ENCODE results near the gene PCCA.
"Not testable (repeated sequence)": the region's sequence is repeated elsewhere in the genome, so short reads cannot be mapped to it uniquely, and the experiment has no call there.

PCCA gene

DNA sequence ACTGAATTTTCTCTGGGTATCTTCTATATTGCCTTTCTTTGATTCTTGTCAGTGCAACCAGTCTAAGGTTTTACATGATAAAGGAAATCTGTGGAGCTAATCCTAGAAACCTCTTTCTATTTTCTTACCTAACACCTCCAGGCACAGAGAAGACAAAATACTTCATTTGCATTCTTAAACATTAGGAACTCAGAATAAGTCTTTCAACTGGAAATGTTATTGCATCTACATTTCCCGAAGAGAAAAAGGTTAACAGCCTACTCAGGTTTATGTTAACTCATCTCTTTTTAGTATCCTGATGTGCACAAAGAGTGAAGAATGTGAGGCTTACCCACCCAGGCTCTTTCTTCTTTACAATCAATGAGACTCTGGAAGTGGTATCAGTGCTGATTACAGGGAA is 106.7 kb downstream of the PCCA start:
- no peak for DNase-seq (ENCODE audit: low read depth in 2 of 2)

DNA sequence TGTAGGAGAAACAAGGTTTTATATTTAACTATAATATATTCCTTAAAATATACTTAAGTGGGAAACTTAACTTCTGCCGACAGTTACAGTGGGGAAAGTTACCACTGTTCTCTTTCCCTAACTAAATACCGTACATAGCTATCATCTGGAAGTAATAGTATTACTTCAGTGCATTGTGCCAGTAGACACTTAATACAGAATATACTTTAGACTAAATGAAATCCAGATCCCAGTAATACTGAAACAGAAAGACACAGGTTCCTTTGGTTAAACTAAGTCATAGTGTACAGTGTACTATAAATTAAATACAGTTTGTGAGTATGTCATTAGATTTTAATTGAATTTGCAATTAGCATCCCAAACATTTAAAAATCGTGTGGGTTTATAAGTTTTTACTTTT is 107.5 kb downstream of the PCCA start:
- no peak for DNase-seq (ENCODE audit: low read depth in 2 of 2)

DNA sequence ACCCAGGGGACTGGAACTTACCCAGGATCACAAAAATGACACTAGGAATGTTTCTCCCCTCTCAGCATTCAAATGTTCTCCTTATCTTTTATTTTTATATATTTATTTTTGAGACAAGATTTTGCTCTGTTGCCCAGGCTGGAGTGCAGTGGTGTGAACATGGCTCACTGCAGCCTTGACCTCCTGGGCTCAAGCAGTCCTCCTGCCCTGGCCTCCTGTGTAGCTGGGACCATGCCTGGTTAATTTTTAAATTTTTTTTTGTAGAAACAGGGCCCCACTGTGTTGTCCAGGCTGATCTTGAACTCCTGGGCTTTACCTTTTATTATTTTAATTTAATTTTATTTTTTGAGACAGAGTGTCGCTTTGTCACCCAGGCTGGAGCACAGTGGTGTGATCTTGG is 108.2 kb downstream of the PCCA start:
- DNase-seq (ENCODE audit: low read depth in 2 of 2) = no peak

DNA sequence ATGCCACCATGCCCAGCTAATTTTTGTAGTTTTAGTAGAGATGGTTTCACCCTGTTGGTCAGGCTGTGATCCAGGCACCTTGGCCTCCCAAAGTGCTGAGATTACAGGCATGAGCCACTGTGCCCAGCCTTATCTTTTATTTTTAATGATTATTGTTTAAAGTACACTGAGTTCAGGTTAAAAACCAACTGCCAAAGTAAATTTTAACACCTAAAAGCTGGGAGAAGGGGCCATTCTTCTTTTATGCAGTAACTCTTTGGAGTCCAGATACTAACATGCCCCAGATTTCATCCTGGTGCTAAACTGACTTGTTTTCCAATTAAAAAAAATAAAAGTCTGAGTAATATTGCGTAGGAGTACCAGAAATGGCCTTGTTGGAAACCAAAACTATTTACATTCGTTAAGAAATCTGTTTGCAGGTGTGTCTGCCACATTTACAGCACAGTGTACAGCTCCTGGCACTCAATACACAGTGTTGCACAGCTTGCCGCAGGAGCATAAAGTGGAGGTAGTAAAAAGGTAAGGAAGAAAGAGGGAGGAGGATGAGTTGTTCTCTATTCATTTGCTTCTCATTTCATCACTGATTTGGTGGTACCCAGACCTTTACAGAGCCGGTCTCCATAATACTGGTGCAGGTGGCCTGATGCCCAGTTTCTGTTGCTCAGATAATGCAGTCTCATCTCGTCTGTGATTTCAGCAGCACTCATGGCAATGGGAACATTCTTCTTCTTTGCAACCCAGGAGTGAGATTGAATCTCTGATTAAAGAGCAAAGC is 108.9 kb downstream of the PCCA start:
- no peak for DNase-seq (ENCODE audit: low read depth in 2 of 2)

DNA sequence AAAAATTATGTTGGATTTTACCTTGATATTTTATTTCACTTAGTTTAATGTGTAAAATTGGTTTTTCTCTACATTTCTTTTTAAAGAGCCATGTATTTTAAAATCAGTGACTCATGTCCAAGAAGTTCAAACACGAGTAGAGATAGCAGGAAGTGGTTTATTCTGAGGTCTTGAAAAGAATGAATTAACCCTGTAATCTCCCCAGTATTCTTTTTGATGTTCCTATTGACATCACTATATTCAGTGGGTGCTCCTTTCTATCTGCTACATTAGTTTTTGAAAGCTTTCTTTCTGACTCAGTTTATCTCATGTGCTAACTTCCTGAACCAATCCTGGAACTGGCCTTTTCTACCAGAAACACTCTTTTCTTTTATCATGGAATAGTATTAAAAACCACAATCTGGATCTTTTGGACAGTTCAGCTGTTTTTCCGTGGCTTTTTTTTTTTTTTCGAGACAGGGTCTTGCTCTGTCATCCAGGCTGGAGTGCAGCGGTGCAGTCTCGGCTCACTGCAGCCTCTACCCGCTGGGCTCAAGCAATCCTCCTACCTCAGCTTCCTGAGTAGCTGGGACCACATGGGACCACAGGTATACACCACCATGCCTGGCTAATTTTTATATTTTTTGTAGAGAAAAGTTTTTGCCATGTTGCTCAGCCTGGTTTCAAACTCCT is 114.9 kb downstream of the PCCA start:
- DNase-seq (ENCODE audit: low read depth in 2 of 2) = no peak

DNA sequence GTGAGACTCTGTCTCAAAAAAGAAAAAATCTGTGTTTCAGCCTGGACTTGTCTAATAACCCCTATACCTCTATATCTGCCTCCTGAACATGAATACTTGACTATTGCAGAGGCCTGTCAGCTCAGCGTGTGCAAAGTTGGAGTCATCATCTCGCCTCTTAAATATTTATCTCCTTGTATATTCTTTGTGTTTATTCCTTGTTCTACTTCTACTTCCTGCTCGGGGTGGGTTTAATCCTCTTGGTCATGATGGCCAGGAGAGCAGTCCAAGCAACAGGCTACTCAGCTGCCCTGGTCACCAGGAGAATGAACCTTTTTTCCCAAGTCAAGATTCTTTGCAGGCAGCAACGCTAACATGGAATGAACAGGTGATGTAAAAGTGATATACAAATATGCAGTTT is 119.1 kb downstream of the PCCA start:
- DNase-seq (ENCODE audit: low read depth in 2 of 2) = no peak

DNA sequence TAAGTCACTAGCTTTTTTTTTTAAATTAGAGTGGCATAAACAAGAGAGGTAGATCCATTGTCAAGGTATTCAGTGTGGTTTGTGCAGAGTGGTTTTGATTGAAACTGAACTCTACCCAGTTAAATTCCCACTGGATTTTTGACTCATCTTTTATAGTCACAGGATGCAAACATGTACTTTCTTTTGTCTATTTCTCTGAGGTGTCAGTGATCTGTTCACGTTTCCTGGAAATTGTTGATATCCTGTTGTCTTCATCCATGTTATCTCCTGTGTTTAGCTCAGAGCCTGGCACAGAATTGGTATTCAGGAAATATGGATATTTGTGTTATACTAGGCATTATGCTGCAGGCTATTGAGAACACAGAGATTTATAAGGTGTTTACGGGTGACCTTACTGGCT is 119.7 kb downstream of the PCCA start:
- no peak for DNase-seq (ENCODE audit: low read depth in 2 of 2)

DNA sequence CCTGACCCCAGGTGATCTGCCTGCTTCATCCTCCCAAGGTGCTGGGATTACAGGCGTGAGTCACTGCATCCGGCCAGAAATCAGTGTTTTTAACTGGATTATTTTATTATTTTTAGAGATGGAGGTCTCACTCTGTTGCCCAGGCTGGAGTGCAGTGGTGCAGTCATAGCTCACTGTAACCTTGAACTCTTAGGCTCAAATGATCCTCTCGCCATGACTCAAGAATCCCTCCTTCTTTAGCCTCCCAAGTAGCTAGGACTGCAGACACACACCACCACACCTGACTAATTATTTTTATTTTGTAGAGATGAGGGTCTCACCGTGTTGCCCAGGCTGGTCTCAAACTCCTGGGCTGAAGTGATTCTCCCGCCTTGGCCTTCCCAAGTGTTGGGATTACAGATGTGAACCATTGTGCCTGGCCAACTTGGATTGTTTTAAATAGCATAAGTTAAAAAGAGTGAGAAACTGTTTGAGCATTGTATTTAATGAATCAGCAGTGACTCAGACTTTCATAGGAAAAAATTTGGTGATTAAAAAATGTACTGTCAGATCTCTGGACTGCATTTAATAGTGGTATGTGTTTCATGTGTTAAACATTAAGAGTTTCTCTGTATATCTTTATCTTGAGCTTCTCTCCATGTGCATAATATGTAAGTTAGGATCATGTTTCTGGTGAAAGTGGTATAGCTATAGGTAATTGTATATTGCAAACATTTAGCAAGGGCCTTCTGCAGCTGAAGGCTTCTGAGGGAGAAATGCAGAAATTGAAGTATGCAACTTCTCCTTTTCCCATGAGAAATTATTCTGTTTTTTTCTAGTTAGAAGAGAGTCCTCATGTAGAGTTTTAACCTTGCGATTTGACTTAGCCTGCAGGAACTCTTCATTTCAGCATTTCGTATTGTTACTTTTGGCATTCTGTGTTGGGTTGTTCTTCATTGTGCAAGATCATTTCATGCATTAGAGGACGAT is 121.2 kb downstream of the PCCA start:
- DNase-seq (ENCODE audit: low read depth in 2 of 2) = no peak

DNA sequence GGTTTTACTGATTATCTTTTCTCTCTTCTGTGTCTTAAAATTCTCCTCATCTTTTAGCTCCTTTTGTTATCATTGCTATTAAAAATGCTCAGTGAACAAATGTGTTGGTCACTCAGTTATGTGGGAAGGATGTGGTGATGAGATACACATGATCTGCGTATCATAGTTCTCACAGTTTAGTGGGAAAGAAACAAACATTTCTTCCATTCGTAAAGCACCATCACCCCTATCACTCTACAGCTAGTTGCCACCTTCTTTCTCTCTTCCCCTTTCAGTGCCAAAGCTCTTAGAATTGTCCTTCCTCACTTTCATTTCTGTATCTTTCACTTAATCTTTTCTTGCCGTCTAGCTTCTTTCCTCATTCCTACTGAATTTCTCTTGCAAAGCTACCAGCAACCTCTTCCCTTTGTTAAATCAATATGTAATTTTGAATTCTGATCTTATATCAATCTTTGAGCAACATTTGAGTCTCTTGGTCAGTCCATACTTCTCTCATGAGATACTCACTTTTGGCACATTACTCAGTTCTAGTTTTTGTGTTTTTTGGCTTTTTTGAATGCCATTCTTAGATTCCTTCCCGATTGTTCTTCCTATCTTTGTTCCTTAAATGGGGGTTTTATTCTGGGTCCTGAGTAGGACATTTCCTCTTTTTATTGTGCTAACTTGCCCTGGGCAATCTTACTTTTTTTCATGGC is 122.3 kb downstream of the PCCA start:
- no peak for DNase-seq (ENCODE audit: low read depth in 2 of 2)

DNA sequence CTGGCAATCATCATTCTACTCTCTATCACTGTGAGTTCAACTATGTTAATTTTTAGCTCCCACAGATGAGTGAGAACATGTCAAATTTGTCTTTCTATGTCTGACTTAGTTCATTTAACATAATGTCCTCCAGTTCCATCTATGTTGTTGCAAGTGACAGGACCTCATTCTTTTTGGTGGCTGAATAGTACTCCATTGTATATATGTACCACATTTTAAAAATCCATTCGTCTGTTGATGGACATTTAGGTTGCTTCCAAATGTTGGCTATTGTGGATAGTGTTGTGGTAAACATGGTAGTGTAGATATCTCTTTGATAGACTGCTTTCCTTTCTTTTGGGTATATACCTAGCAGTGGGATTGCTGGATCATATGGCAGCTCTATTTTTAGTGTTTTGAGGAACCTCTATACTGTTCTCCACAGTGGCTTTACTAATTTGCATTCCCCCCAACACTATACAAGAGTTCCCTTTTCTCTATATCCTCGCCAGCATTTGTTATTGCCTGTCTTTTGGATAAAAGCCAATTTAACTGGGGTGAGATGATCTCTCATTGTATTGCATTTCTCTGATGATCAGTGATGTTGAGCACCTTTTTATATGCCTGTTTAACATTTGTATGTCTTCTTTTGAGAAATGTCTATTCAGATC is 124.1 kb downstream of the PCCA start:
- no peak for DNase-seq (ENCODE audit: low read depth in 2 of 2)

DNA sequence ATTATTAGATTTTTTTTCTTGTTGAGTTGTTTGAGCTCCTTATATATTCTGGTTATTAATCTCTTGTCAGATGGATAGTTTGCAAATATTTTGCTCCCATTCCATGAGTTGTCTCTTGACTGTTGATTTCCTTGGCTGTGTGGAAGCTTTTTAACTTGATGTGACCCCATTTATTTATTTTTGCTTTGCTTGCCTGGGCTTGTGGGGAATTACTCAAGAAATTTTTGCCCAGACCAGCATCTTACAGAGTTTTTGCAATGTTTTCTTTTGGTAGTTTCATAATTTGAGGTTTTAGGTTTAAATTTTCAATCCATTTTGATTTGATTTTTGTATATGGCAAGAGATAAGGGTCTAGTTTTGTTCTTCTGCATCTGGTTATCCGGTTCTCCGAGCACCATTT is 124.7 kb downstream of the PCCA start:
- no peak for DNase-seq (ENCODE audit: low read depth in 2 of 2)

DNA sequence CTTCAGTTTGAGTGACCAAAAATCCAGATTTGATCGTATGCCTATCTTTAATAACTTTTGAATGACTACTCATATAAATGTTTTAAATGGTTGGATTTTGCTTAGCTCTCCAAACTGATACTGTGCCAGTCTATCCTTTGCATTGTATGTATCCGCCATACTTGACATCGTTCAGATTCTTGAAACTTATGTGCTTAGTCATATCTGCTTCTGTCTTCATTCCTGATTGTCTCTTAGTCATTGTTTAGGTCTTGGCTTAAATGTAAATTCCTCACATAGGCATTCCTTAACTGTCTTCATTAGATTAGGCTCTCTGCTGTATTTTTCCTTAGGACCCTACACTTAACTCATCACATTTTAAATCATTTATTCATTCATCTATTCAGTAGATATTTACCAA is 126.0 kb downstream of the PCCA start:
- no peak for DNase-seq (ENCODE audit: low read depth in 2 of 2)

DNA sequence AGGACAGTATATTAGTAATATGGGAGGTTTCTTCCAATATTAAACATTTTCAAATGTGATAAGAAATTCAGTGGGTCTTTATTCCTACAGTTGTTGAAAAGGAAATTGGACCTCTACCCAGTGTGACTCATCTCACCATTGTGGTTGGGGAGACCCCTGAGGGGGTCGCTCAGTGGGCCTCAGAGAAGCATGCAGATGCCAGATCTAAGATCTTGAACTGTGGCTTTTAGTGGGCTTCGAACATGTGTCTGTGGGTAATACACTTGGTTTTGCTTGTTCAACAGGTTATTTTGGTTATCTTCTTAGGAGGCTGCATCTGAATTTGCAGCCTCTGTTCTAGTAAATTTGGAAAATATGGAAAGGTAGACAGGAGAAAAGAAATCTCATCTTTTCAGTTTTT is 132.3 kb downstream of the PCCA start:
- DNase-seq (ENCODE audit: low read depth in 2 of 2) = no peak

DNA sequence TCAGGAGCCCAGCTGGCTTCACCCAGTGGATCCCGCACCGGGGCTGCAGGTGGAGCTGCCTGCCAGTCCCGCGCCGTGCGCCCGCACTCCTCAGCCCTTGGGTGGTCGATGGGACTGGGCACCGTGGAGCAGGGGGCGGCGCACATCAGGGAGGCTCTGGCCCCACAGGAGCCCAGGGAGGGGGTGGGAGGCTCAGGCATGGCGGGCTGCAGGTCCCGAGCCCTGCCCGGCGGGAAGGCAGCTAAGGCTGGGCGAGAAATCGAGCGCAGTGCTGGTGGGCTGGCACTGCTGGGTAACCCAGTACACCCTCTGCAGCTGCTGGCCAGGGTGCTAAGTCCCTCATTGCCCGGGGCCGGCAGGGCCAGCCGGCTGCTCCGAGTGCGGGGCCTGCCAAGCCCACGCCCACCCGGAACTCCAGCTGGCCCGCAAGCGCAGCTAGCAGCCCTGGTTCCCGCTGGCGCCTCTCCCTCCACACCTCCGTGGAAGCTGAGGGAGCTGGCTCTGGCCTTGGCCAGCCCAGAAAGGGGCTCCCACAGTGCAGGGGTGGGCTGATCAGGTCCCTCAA is 135.2 kb downstream of the PCCA start:
- DNase-seq (ENCODE audit: low read depth in 2 of 2) = not testable (repeated sequence)

DNA sequence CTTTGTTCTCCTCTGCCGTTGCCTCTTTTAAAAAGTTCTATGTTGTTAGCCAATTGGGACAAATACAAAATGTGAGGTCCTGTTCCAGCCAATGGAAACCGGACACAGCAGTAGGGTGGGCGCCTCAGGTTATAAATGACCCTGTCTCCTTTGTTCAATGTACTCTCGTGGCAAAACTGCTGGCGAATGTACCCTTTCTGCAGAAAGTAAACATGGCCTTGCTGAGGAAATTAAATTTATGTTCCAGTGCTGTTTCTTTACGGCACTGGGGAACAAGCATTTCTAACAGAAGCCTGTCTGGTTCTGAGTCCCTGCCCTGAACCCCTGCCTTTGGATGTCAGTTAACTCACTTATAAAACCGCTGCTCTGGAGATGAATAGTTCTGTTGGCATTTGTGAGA is 140.7 kb downstream of the PCCA start:
- no peak for DNase-seq (ENCODE audit: low read depth in 2 of 2)

DNA sequence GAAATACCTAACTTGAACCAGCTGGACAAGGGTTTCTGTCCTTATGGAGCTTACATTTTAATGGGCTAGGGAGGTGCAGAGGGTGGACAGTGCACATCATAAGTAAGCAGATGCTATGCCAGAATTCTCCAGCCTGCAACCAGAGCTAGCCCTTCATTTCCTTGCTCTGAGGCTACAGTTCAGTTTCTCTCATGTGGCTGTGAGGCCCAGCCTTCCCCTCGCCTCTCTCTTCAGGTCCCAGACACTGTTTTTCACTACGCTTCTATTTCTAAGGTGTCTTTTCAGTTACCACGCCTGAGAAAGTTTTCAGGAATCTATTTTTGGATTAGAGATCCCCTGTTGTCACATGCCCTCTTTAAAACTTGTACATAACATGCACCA is 141.9 kb downstream of the PCCA start:
- DNase-seq (ENCODE audit: low read depth in 2 of 2) = no peak

DNA sequence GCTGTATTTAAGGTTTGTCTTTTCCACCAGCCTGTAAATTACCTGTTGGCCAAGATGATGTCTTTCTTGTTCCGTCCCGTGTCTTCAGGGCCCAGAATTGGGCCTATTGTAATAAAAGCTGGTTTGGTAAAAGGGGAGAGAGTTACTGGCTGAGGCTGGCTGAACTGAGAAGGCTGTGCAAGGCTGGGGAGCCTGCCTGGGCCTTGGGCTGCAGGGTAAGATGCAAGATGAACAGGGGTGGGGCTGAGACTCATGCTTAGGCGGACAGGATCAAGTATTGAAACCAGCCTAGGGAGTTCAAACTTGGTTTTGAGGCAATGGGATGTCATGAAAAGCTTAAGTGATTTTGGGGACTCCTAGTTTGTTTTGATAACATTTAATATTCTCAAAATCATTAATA is 142.3 kb downstream of the PCCA start:
- DNase-seq (ENCODE audit: low read depth in 2 of 2) = no peak

DNA sequence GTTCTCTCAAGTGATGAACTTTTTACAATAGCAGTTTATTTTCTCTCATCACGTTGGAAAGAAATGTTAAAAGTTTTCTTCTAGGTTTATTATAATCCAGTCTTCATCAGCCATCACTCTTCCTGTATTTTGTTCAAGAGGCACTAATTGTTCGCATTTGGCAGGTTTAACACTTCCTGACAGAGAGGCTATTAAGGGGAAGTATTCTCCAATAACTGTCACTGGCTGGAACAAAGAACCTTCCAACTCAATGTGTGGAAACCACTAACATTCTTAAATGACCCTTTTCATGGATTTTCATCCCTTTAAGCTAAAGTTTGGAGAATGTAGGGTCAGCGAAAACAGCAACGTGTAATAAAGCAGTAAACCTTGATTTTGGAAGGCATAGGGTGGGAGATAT is 145.1 kb downstream of the PCCA start:
- no peak for DNase-seq (ENCODE audit: low read depth in 2 of 2)

DNA sequence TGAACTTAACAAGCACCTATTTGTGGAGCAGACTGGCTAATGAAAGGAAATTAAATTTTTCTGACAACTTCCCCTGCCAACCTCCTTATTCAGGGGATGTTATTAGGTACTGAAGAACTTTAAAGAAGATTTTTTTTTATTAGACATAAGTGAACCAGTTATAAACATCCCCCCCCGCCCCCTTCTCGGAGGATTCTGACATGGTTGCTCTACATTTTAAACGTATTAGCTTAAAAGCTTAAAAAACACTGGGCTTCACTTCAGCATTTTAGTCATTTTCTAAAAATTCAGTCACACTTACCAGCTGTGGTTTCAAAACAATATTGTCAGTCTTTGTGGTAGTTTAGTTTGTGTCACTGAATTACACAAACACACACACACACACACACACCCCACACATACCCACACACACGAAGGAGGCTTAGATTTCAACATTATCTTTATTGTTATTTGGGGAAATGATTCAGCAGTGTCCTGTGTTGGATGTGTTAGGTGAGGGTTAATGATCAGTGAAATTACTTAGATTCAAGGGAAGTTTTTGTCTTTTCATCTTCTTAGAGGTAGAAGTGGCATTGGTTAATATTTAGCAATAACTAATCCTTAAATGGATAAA is 145.7 kb downstream of the PCCA start:
- DNase-seq (ENCODE audit: low read depth in 2 of 2) = no peak

DNA sequence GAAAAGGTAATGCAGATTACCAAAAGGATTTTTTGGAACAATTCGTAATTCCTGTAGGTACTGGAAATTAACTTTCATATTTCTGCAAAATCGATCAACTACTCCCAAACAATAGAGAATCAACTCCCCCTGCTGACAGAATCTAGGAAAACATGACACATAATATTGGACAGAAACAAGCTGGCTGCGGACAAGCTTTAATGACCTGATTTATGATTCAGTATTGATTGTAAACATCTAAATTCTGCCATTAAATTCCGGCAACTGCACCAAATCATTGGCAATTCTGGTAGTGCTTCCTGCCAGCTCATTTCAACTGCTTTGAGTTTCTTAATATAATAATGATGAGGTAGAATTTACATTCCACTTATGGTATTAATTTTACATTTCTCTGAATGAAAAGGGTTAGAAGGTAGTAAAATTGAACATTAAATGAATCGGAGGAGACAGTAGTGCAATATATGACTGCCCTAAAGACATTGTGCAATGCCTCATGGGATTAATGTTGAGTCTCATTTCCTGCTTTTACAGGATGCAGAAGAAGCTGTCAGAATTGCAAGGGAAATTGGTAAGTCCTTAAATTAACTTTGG is 146.5 kb downstream of the PCCA start:
- DNase-seq (ENCODE audit: low read depth in 2 of 2) = no peak
